ENCODE measurements around the gene YY1. TPM values are rescaled to one million over a fixed set of nuclear protein-coding genes. Genes with fewer than 3 reads are reported as not detected.

Gene YY1
- total and polyA plus RNA-seq, 9 of the 15 experiments (the other 6 are each of a cell fraction or from before 2014, with no cell fraction given): 20.8 to 74.2 (median 46.7) TPM

GRCh38 chr14:100305324-100306100 is 66.6 kb downstream of the YY1 start:
- FAIRE-seq (no peak), ATAC-seq (no peak; the same call in 2 of the 3 replicates), DNase-seq (ENCODE audit: extremely low read depth in 1 of 4, low spot score in 3 of 4) (peak; percentile 25 to 49 (median 41))
- TF ChIP-seq EGR1 (conservative IDR thresholded peaks at IDR 0.05) (peak; percentile 53; the same call in 1 of the 2 replicates), ZNF175 (CRISPR knock-in tag; IDR thresholded peaks at IDR 0.05; ENCODE audit: low read depth) (no peak), ZFX (CRISPR knock-in tag; IDR thresholded peaks at IDR 0.05) (peak; percentile 20; the same call in 1 of the 2 replicates)
- Histone ChIP-seq H3K9me3 (replicated peaks; ENCODE audit: control insufficient read depth, insufficient read depth, low read depth, low read length) (no peaks in the 10 kb centered on the region), H3K79me2 (ENCODE audit: control insufficient read depth, insufficient read depth, low read length) (no peaks in the 10 kb centered on the region), H3K9me1 (ENCODE audit: control insufficient read depth, insufficient read depth, low read length) (peaks cover 4% of the 10 kb centered on the region), H3K9ac (ENCODE audit: insufficient read depth in 1 of 2, low read depth in 2 of 2, low read length in 2 of 2) (peak overlapping the region in 1 of 2 experiments; percentile 82; a peak in 2 of 4 replicates), H4K20me1 (replicated peaks; ENCODE audit: control insufficient read depth, insufficient read depth, low read length) (no peaks in the 10 kb centered on the region; the same call in 1 of the 2 replicates), H3K4me2 (ENCODE audit: insufficient read depth, low read length) (peak overlapping the region; percentile 58), H3K36me3 (ENCODE audit: control insufficient read depth, insufficient read depth, low read length) (no peaks in the 10 kb centered on the region), H3K4me1 (replicated peaks in 1 of 2; ENCODE audit: control insufficient read depth in 2 of 2, insufficient read depth in 2 of 2, low read length in 2 of 2) (peaks cover 12 to 43% of the 10 kb centered on the region in 2 experiments; a peak in 4 of 5 replicates), H2AFZ (ENCODE audit: low read depth, low read length) (peak overlapping the region; percentile 74), H3K4me3 (peak overlapping the region; percentile 51), H3K27me3 (ENCODE audit: control insufficient read depth in 2 of 2, insufficient read depth in 2 of 2, low read length in 2 of 2) (no peaks in the 10 kb centered on the region), H3K27ac (ENCODE audit: extremely low read depth, low read depth, low read length) (no peak overlapping the region)
- intact Hi-C loops (cut with micrococcal nuclease): loop anchor here (5.0 kb wide), 1 partner anchor 72 kb away; the partner anchor contains the start of gene WDR25
- CTCF ChIA-PET (ENCODE audit: low intra/inter-chr PET ratio): no interaction called here
- WGBS (ENCODE audit: insufficient coverage, low coverage, missing lambda C conversion rate): 1% methylated on average over 30 of the region's 65 CpGs
- POLR2A ChIA-PET: interaction anchor here (0.6 kb wide), 2 partner anchors 10 to 148 kb away, joined by 3 read pairs; no protein-coding TSS in a partner anchor
- BruUV-seq (replicated peaks): no TSS peak
- in situ Hi-C loops (cut with MboI): no loop called here
